ENCODE data around the gene ISG15.
A peak's percentile ranks its signal among the peaks of the same experiment; 100 is the strongest.
"Not testable (repeated sequence)": the region's sequence is repeated elsewhere in the genome, so short reads cannot be mapped to it uniquely, and the experiment has no call there.

The ISG15 gene

GRCh38 chr1:1011396-1011949 lies 1.8 kb upstream of the ISG15 start:
- Histone ChIP-seq H3K36me3 (ENCODE audit: insufficient read depth, insufficient read length, low read length) (peaks cover 8% of the 10 kb centered on the region), H3K4me3 (ENCODE audit: insufficient read length, low read depth) (no peak overlapping the region), H3K27me3 (ENCODE audit: insufficient read depth, insufficient read length) (no peaks in the 10 kb centered on the region), H3K4me1 (ENCODE audit: insufficient read depth, insufficient read length) (peaks cover 10% of the 10 kb centered on the region), H3K9ac (ENCODE audit: insufficient read length, low read depth) (no peak overlapping the region), H3K9me3 (ENCODE audit: insufficient read depth, low read length) (no peaks in the 10 kb centered on the region; the same call in 1 of the 2 replicates)
- no peak for DNase-seq (ENCODE audit: low read depth, low spot score)
- TF ChIP-seq ZNF274 (IDR thresholded peaks at IDR 0.05; ENCODE audit: low read depth, low read length) (no peak), YY1 (IDR thresholded peaks at IDR 0.05; ENCODE audit: insufficient read depth, insufficient read length) (no peak), SUZ12 (IDR thresholded peaks at IDR 0.05; ENCODE audit: extremely low read depth, insufficient read depth, insufficient read length) (no peak)

- not testable (repeated sequence) for H3K9me3 ChIP-seq (ENCODE audit: insufficient read depth, low read length); DNase-seq (ENCODE audit: low read depth, low spot score); H3K27me3 ChIP-seq (ENCODE audit: insufficient read depth, insufficient read length); H3K4me1 ChIP-seq (ENCODE audit: insufficient read depth, insufficient read length); H3K36me3 ChIP-seq (ENCODE audit: insufficient read depth, insufficient read length, low read length)
- Histone ChIP-seq H3K9ac (ENCODE audit: insufficient read length, low read depth) (peak overlapping the region; percentile 36), H3K4me3 (ENCODE audit: insufficient read length, low read depth) (peak overlapping the region; percentile 55)
Observed at GRCh38 chr1:1012736-1013104, 577 bp upstream of the ISG15 start.

GRCh38 chr1:1013922-1014648 lies 788 bp downstream of the ISG15 start:
- H3K4me1 ChIP-seq (ENCODE audit: insufficient read depth, insufficient read length): peaks cover 6% of the 10 kb centered on the region
- peak overlapping the region; percentile 80 for H3K9ac ChIP-seq (ENCODE audit: insufficient read length, low read depth)
- DNase-seq (ENCODE audit: low read depth, low spot score): no peak
- peak overlapping the region; percentile 55 for H3K4me3 ChIP-seq (ENCODE audit: insufficient read length, low read depth)
- no peak for TF ChIP-seq YY1 (IDR thresholded peaks at IDR 0.05; ENCODE audit: insufficient read depth, insufficient read length)
- no peak for TF ChIP-seq ZNF274 (IDR thresholded peaks at IDR 0.05; ENCODE audit: low read depth, low read length)
- TF ChIP-seq SUZ12 (IDR thresholded peaks at IDR 0.05; ENCODE audit: extremely low read depth, insufficient read depth, insufficient read length): no peak
- no peaks in the 10 kb centered on the region; the same call in 1 of the 2 replicates for H3K9me3 ChIP-seq (ENCODE audit: insufficient read depth, low read length)
- no peaks in the 10 kb centered on the region for H3K27me3 ChIP-seq (ENCODE audit: insufficient read depth, insufficient read length)
- H3K36me3 ChIP-seq (ENCODE audit: insufficient read depth, insufficient read length, low read length): peaks cover 6% of the 10 kb centered on the region

- H3K9me3 ChIP-seq (ENCODE audit: insufficient read depth, low read length): no peaks in the 10 kb centered on the region; the same call in 1 of the 2 replicates
- H3K36me3 ChIP-seq (ENCODE audit: insufficient read depth, insufficient read length, low read length): peaks cover 4% of the 10 kb centered on the region
- H3K4me1 ChIP-seq (ENCODE audit: insufficient read depth, insufficient read length): peaks cover 6% of the 10 kb centered on the region
- TF ChIP-seq ZNF274 (IDR thresholded peaks at IDR 0.05; ENCODE audit: low read depth, low read length) (no peak), YY1 (IDR thresholded peaks at IDR 0.05; ENCODE audit: insufficient read depth, insufficient read length) (no peak), SUZ12 (IDR thresholded peaks at IDR 0.05; ENCODE audit: extremely low read depth, insufficient read depth, insufficient read length) (no peak)
- H3K27me3 ChIP-seq (ENCODE audit: insufficient read depth, insufficient read length): no peaks in the 10 kb centered on the region
- peak overlapping the region; percentile 32 for H3K9ac ChIP-seq (ENCODE audit: insufficient read length, low read depth)
- no peak overlapping the region for H3K4me3 ChIP-seq (ENCODE audit: insufficient read length, low read depth)
- no peak for DNase-seq (ENCODE audit: low read depth, low spot score)
Observed at GRCh38 chr1:1014799-1015681, 1.7 kb downstream of the ISG15 start.

GRCh38 chr1:1017397-1018320 lies 4.4 kb downstream of the ISG15 start:
- H3K36me3 ChIP-seq (ENCODE audit: insufficient read depth, insufficient read length, low read length); H3K27me3 ChIP-seq (ENCODE audit: insufficient read depth, insufficient read length); H3K9ac ChIP-seq (ENCODE audit: insufficient read length, low read depth); DNase-seq (ENCODE audit: low read depth, low spot score); H3K9me3 ChIP-seq (ENCODE audit: insufficient read depth, low read length); H3K4me3 ChIP-seq (ENCODE audit: insufficient read length, low read depth): not testable (repeated sequence)
- H3K4me1 ChIP-seq (ENCODE audit: insufficient read depth, insufficient read length): peaks cover 12% of the 10 kb centered on the region

GRCh38 chr1:1018321-1018685 lies 5.0 kb downstream of the ISG15 start:
- Histone ChIP-seq H3K4me1 (ENCODE audit: insufficient read depth, insufficient read length) (peaks cover 17% of the 10 kb centered on the region), H3K36me3 (ENCODE audit: insufficient read depth, insufficient read length, low read length) (peaks cover 16% of the 10 kb centered on the region)
- not testable (repeated sequence) for H3K9me3 ChIP-seq (ENCODE audit: insufficient read depth, low read length); DNase-seq (ENCODE audit: low read depth, low spot score); H3K27me3 ChIP-seq (ENCODE audit: insufficient read depth, insufficient read length); H3K9ac ChIP-seq (ENCODE audit: insufficient read length, low read depth); H3K4me3 ChIP-seq (ENCODE audit: insufficient read length, low read depth)
